Measurements from ENCODE around the gene ONECUT3.

DNA sequence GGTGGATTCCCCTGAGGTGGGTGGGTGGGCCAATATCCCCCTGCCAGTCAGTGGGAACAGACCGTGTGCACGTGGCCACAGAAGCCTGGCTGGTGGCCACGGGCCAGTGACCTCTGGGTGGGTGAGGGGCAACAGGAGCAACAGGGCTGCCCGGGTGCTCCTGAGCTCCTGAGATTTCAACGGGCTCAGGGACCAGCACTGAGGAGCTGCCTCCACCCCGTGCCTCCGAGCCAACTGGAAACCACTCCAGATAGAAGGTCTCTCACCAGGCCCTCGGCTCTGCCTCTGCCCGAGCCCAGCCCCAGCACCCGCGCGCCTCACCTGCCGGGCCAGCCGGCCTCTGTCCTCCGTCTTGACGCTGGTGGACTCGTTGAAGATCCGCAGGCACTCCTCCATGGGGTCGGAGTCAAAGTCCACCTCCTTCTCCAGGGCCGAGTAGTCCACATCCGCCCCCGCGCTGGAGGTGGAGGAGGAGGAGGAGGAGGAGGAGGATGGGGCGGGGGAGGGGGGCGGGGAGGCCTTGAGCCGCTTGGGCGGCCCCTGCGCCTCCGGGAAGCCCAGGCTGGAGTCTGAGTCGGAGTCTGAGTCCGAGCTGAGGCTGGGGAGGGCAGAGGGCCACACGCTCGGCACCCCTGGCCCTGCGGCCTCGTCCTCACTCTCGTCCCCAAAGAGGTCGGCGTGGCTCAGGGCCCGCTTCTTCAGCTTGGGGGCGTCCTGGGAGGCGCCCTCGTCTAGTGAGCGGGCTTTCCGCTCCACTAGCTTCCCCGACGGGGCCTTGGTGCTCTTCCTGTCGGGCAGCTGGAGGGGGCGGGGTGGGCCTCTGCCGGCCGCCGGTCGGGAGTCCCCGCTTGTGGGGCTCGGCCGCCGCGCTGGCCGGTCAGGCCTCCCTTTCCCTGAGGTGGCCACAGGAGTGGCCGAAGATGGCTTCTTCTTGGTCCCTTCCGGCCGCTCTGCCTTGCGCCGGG, 73.5 kb downstream of the ONECUT3 start:
- TF ChIP-seq, protein P1, sequence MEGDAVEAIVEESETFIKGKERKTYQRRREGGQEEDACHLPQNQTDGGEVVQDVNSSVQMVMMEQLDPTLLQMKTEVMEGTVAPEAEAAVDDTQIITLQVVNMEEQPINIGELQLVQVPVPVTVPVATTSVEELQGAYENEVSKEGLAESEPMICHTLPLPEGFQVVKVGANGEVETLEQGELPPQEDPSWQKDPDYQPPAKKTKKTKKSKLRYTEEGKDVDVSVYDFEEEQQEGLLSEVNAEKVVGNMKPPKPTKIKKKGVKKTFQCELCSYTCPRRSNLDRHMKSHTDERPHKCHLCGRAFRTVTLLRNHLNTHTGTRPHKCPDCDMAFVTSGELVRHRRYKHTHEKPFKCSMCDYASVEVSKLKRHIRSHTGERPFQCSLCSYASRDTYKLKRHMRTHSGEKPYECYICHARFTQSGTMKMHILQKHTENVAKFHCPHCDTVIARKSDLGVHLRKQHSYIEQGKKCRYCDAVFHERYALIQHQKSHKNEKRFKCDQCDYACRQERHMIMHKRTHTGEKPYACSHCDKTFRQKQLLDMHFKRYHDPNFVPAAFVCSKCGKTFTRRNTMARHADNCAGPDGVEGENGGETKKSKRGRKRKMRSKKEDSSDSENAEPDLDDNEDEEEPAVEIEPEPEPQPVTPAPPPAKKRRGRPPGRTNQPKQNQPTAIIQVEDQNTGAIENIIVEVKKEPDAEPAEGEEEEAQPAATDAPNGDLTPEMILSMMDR (IDR thresholded peaks at IDR 0.05), result no peak
- no peak for TF ChIP-seq POLR2A (IDR thresholded peaks at IDR 0.05)

All from lower leg skin (tissue), 3 donors.